Measurements from ENCODE around the gene DBT.

The DBT gene

GRCh38 chr1:100198596-100198995 is 51.0 kb downstream of the DBT start:
- no peak for DNase-seq (ENCODE audit: low spot score)
- FAIRE-seq, result no peak

GRCh38 chr1:100188617-100189016 is 61.0 kb downstream of the DBT start:
- FAIRE-seq (no peak), DNase-seq (ENCODE audit: low spot score) (no peak)

- FAIRE-seq, result no peak
- DNase-seq (ENCODE audit: low spot score), result no peak
Measured at GRCh38 chr1:100187912-100188311, 61.7 kb downstream of the DBT start.

GRCh38 chr1:100184536-100184935 is 65.1 kb downstream of the DBT start:
- no peak for DNase-seq (ENCODE audit: low spot score)
- FAIRE-seq, result no peak

- FAIRE-seq, result no peak
Measured at GRCh38 chr1:100183370-100183769, 66.3 kb downstream of the DBT start.

GRCh38 chr1:100178091-100178490 is 71.5 kb downstream of the DBT start, which contains the start of gene LRRC39:
Gene LRRC39 (minus strand): TSS chr1:100178256. CDS start chr1:100168516, 9,740 bp downstream.
- DNase-seq (ENCODE audit: low spot score) (no peak), FAIRE-seq (no peak)

More at GRCh38 chr1:100183370-100183769, 66.3 kb downstream of the DBT start:
- DNase-seq (ENCODE audit: low spot score), result no peak

- no peak for DNase-seq (ENCODE audit: low spot score)
- FAIRE-seq, result no peak
Measured at GRCh38 chr1:100177295-100178041, 72.2 kb downstream of the DBT start.

- DNase-seq (ENCODE audit: low spot score), result no peak
- FAIRE-seq, result no peak
Measured at GRCh38 chr1:100168051-100168450, 81.6 kb downstream of the DBT start.

- no peak for DNase-seq (ENCODE audit: low spot score)
- FAIRE-seq, result no peak
Measured at GRCh38 chr1:100164702-100165101, 84.9 kb downstream of the DBT start.

- DNase-seq (ENCODE audit: low spot score) (no peak), FAIRE-seq (no peak)
Measured at GRCh38 chr1:100164216-100164615, 85.4 kb downstream of the DBT start.

- no peak for FAIRE-seq
- DNase-seq (ENCODE audit: low spot score), result no peak
Measured at GRCh38 chr1:100162881-100163280, 86.8 kb downstream of the DBT start.

- FAIRE-seq (no peak), DNase-seq (ENCODE audit: low spot score) (no peak)
Measured at GRCh38 chr1:100152271-100152670, 97.4 kb downstream of the DBT start.

GRCh38 chr1:100151679-100152078 is 98.0 kb downstream of the DBT start:
- DNase-seq (ENCODE audit: low spot score) (no peak), FAIRE-seq (no peak)

GRCh38 chr1:100147875-100148274 is 101.8 kb downstream of the DBT start:
- FAIRE-seq, result no peak
- no peak for DNase-seq (ENCODE audit: low spot score)

- DNase-seq (ENCODE audit: low spot score) (no peak), FAIRE-seq (no peak)
Measured at GRCh38 chr1:100146958-100147357, 102.7 kb downstream of the DBT start.

- DNase-seq (ENCODE audit: low spot score) (no peak), FAIRE-seq (no peak)
Measured at GRCh38 chr1:100145116-100145515, 104.5 kb downstream of the DBT start.

GRCh38 chr1:100142343-100142742 is 107.3 kb downstream of the DBT start:
- FAIRE-seq (no peak), DNase-seq (ENCODE audit: low spot score) (no peak)

- no peak for DNase-seq (ENCODE audit: low spot score)
- no peak for FAIRE-seq
Measured at GRCh38 chr1:100141192-100141591, 108.4 kb downstream of the DBT start.

- no peak for FAIRE-seq
- DNase-seq (ENCODE audit: low spot score), result no peak
Measured at GRCh38 chr1:100137602-100138001, 112.0 kb downstream of the DBT start.
